T-helper 1 cell treated with Interleukin-12 subunit alpha and Interleukin-12 subunit beta and Interleukin-4 antibody, amounts not matched to agents 30 μg/mL and 1 μg/mL, for 36 hours (primary cell): Measurements from ENCODE around the gene SPRR2E.
"Not testable (repeated sequence)": the region's sequence is repeated elsewhere in the genome, so short reads cannot be mapped to it uniquely, and the experiment has no call there.

Experiments used
- H3K27ac Mint-ChIP-seq: one replicate; pipeline ENCODE4 v1.8.0; 2021; ENCODE audit warnings: mild to moderate bottlenecking, mixed read lengths
- H3K27me3 Mint-ChIP-seq: one replicate; pipeline ENCODE4 v1.8.0; 2021; ENCODE audit warnings: low read depth, mixed read lengths
- H3K36me3 Mint-ChIP-seq: one replicate; pipeline ENCODE4 v1.8.0; 2021; ENCODE audit warnings: low read depth, mixed read lengths
- H3K4me1 Mint-ChIP-seq: one replicate; pipeline ENCODE4 v1.8.0; 2021; ENCODE audit warnings: low read depth, mixed read lengths
- H3K4me3 Mint-ChIP-seq: one replicate; pipeline ENCODE4 v1.8.0; 2021; ENCODE audit warnings: mild to moderate bottlenecking, moderate library complexity, mixed read lengths
- H3K9me3 Mint-ChIP-seq: one replicate; pipeline ENCODE4 v1.8.0; 2021; ENCODE audit warnings: mixed read lengths

Gene SPRR2E

DNA sequence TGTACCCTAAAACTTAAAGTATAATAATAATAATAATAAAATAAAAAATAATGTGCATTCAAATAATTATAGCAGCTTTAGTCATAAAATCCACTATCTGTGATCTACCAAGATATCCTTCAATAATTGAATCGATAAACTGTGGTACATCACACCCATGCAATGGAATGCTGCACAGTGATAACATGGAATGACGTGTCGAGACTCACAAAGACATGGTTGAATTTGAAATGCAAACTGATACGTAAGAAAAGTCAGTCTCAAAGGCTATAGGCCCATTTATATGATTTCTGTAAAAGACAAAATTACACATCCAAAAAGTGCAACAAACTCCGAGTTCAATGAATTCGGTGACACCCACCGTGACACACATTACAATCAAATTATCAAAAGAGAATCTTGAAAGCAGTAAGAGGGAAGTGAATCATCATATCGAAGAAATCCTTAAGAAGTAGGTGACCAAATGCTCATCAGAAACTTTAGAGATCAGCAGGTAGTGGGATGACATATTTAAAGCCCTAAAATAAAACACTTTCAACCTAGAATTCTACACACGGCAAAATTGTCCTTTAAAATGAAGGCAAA lies 5.2 kb upstream of the SPRR2E start:
- Mint-ChIP-seq H3K27me3 (peaks cover 10% of the 10 kb centered on the region), H3K9me3 (no peaks in the 10 kb centered on the region), H3K36me3 (no peaks in the 10 kb centered on the region), H3K4me3 (no peak overlapping the region), H3K4me1 (no peaks in the 10 kb centered on the region), H3K27ac (no peak overlapping the region)

DNA sequence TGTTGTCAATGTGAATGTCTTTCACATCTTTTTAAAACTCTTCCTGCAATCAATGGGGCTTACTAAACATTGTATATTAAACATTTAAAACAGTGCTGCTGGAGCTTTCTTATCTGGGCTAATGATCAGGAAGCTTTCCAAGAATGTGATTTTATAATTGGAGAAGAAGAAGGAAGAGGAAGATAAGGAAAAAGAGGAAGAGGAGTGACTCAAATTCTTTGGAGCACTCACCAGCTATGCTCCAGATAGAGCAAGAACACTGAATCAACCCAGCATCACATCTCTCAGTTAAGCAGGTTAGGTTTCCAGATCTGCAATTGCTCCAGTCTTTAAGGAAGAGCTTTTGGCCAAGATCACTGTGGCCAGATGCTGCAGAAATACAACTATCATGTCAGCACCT lies 1.4 kb upstream of the SPRR2E start:
- Mint-ChIP-seq H3K4me1 (no peaks in the 10 kb centered on the region), H3K27ac (no peak overlapping the region), H3K9me3 (no peaks in the 10 kb centered on the region), H3K4me3 (no peak overlapping the region), H3K36me3 (no peaks in the 10 kb centered on the region), H3K27me3 (peaks cover 8% of the 10 kb centered on the region)

DNA sequence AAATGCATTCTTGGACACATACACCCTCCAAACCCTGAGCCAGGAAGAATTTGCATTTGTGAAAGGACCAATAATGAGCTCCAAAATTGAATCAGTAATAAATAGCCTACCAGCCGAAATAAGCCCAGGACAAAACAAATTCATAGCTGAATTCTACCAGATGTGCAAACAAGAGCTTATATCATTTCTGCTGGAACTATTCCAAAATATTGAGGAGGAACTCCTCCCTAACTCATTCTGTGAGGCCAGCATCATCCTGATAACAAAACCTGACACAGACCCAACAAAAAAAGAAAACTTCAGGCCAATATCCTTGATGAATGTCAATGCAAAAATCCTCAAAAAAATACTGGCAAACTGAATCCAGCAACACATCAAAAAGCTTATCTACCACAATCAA lies 6.7 kb downstream of the SPRR2E start:
- Mint-ChIP-seq H3K4me1 (no peaks in the 10 kb centered on the region), H3K4me3 (no peak overlapping the region), H3K9me3 (no peaks in the 10 kb centered on the region), H3K36me3 (no peaks in the 10 kb centered on the region), H3K27me3 (peaks cover 3% of the 10 kb centered on the region), H3K27ac (no peak overlapping the region)

DNA sequence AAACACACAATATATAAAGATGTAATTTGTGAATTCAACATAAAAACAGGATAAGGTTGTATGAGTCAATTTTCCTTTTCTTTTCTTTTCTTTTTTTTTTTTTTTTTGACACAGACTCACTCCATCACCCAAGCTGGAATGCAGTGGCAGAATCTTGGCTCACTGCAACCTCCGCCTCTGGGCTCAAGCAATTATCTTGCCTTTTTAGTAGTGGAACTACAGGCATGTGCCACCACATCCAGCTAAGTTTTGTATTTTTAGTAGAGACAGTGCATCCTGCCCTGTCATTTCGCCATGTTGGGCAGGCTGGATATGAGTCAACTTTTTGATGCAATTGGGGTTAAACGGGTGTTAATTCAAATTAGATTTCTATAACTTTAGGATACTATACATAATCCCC lies 12.6 kb downstream of the SPRR2E start:
- Mint-ChIP-seq H3K36me3 (no peaks in the 10 kb centered on the region), H3K4me1 (no peaks in the 10 kb centered on the region), H3K27ac (no peak overlapping the region), H3K4me3 (no peak overlapping the region), H3K9me3 (peaks cover 8% of the 10 kb centered on the region), H3K27me3 (peaks cover 6% of the 10 kb centered on the region)

DNA sequence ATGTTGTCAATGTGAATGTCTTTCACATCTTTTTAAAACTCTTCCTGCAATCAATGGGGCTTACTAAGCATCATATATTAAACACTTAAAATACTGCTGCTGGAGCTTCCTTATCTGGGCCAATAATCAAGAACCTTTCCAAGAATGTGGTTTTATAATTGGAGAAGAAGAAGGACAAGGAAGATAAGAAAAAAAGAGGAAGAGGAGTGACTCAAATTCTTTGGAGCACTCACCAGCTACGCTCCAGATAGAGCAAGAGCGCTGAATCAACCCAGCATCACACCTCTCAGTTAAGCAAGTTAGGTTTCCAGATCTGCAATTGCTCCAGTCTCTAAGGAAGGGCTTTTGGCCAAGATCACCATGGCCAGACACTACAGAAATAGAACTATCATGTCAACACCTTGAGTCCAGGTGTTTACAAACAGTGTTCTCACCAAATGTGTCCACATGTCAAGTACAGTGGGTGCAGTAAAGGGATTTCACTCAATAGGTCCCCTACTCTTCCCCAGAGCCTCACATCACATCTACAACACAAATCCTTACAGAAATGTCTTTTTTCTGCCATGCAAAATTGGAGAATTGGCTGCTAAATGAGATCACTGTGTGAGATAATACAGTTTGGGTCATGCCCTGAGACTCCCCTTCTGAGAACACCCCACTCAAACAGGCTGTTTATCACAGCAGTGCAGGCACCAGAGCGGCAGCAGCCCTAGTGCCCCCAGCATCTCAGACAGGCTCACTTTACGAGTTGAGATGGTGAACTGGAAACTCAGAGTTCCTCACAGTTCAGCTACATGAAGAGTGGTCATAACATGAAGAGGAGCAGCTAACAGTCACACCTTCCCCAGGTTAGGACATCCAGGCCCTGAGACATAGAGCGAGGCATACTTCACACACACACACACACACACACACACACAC lies 21.3 kb downstream of the SPRR2E start:
- H3K4me3 Mint-ChIP-seq: no peak overlapping the region

DNA sequence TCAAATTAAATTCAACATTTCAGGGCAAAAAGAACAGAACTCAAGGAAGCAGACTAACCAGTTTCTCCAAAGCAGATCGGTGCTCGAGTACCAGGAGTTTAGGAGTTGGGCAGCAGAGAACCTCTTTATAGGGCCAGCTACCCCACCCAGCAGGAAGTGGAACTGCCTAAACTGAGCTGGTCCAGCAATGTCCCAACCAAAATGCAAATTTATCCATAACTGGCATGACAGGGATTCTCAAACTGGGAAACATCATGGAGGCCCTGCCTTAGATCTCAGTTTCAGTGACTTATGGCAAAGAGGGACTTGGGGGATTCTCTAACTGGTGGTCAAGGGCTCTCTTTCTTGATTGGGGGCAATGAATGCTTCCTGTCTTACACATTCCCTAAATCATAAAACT lies 22.8 kb downstream of the SPRR2E start, which contains the start of gene SPRR2B:
TSS of gene SPRR2B (minus strand) at position 101 of the 400 bp plus-strand sequence. CDS start 772 bp downstream, outside the sequence.
- H3K27ac Mint-ChIP-seq: no peak within 1 kb of the TSS
- no peaks in the 10 kb centered on the region for H3K36me3 Mint-ChIP-seq
- no peak within 1 kb of the TSS for H3K4me3 Mint-ChIP-seq
- peaks cover 6% of the 10 kb centered on the region for H3K27me3 Mint-ChIP-seq
- no peaks in the 10 kb centered on the region for H3K4me1 Mint-ChIP-seq
- H3K9me3 Mint-ChIP-seq: no peaks in the 10 kb centered on the region

More for the DNA sequence above, 21.3 kb downstream of the SPRR2E start:
- Mint-ChIP-seq H3K27me3 (peaks cover 4% of the 10 kb centered on the region), H3K27ac (no peak overlapping the region), H3K9me3 (no peaks in the 10 kb centered on the region), H3K4me1 (no peaks in the 10 kb centered on the region), H3K36me3 (no peaks in the 10 kb centered on the region)

DNA sequence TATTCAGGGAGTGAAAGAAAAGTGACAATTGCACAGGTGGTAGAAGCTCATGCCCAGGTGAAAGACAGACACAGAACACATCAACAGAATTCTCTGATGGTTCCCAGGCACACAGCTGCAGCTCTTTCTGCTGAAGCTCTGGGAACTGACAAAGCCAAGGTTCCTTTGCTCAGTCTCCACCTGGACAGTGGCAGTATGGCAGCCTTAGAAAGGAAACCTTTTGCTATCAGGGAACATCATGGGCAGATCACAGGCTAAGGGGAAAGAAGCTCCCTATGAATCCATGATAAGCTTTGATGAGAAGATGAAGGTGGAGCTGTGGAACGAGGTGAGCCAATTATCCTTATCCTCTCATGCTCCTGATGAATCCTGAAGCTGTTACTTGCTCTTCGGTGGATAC lies 24.1 kb downstream of the SPRR2E start:
- peaks cover 6% of the 10 kb centered on the region for H3K27me3 Mint-ChIP-seq
- H3K4me1 Mint-ChIP-seq: no peaks in the 10 kb centered on the region
- H3K9me3 Mint-ChIP-seq: no peaks in the 10 kb centered on the region
- H3K4me3 Mint-ChIP-seq: no peak overlapping the region
- H3K27ac Mint-ChIP-seq: no peak overlapping the region
- H3K36me3 Mint-ChIP-seq: no peaks in the 10 kb centered on the region

DNA sequence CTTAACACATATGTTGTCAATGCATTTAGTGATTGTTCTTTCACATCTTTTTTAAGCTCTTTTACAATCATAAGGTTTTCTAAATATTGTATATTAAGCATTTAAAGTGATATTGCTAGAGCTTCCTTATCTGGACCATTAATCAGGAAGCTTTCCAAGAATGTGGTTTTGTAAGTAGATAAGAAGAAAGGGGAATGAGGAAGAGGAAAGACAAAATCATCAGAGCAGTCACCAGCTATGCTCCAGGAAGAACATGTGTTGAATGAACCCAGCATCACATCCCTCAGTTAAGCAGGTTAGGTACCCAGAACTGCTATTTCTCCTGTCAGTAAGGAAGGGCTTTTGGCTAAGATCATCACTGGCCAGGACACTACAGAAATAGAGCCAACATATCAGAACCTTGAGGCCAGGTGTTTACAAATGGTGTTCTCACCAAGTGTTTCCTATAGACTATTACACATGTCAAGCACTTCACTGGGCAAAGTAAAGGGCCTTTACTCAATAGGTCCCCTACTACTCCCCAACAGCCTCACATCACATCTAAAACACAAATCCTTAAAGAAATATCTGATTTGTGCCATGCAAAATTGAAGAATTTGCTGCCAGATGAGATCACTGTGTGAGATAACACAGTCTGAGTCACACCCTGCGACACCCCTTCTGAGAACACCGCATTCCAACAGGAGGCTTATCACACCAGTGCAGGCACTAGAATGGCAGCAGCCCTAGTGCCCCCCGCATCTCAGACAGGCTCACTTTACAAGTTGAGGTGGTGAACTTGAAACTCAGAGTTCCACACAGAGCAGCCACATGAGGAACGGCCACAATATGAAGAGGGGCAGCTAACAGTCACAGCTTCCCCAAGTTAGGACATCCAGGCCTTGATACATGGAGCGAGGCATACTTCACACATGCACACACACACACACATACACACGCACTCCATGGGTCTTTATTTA lies 35.2 kb downstream of the SPRR2E start:
- H3K36me3 Mint-ChIP-seq: no peaks in the 10 kb centered on the region
- H3K9me3 Mint-ChIP-seq: no peaks in the 10 kb centered on the region
- H3K4me1 Mint-ChIP-seq: no peaks in the 10 kb centered on the region
- H3K27ac Mint-ChIP-seq: no peak overlapping the region
- no peak overlapping the region for H3K4me3 Mint-ChIP-seq
- peaks cover 20% of the 10 kb centered on the region for H3K27me3 Mint-ChIP-seq

DNA sequence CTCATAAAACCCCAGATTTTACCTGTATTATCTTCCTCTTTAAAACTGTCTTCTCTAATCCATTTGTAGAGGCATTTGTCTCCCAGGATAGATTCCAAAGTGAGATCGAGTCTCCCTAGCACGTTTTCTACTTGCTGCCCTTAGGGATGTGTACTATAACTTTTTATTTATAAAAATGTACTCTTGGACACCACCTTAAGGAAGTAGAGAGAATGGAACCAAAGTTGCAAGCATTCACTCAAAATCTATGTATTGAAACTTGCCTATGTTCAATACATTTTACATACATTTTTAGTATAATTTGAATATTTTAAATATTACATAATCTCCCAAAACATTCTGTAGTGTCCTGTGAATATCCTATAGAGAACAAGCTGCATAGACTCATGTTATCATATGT lies 36.2 kb downstream of the SPRR2E start:
- Mint-ChIP-seq H3K4me3 (no peak overlapping the region), H3K27me3 (peaks cover 20% of the 10 kb centered on the region), H3K36me3 (no peaks in the 10 kb centered on the region), H3K4me1 (no peaks in the 10 kb centered on the region), H3K27ac (no peak overlapping the region), H3K9me3 (no peaks in the 10 kb centered on the region)

DNA sequence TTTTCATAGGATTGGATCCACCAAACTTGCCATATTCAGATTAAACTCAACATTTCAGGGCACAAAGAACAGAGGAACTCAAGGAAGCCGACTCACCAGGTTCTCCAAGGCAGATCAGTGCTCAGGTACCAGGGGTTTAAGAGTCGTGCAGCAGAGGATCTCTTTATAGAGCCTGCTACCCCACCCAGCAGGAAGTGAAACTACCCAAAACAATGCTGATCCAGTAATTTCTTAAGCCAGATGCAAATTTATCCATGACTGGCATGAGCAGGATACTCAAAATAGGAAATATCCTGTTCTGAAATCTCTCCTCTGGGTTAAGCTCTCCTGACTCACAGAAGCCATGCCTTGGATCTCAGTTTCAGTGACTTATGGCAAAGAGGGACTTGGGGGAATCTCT lies 37.0 kb downstream of the SPRR2E start, which contains the start of gene SPRR2A:
TSS of gene SPRR2A (minus strand) at position 138 of the 400 bp plus-strand sequence. CDS start 777 bp downstream, outside the sequence.
- Mint-ChIP-seq H3K36me3 (no peaks in the 10 kb centered on the region), H3K9me3 (no peaks in the 10 kb centered on the region), H3K4me1 (no peaks in the 10 kb centered on the region), H3K27ac (no peak within 1 kb of the TSS), H3K4me3 (no peak within 1 kb of the TSS), H3K27me3 (peaks cover 20% of the 10 kb centered on the region)

DNA sequence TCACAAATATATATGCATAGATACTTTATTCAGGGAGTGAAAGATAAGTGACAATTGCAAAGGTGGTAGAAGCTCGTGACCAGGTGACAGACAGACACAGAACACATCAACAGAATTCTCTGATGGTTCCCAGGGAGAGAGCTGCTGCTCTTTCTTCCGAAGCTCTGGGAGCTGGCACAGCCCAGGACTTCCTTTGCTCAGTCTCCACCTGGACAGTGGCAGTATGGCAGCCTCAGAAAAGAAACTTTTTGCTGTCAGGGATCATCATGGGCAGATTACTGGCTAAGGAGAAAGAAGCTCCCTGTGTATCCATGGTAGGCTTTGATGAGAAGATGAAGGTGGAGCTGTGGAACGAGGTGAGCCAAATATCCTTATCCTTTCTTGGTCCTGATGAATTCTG lies 38.2 kb downstream of the SPRR2E start:
- peaks cover 20% of the 10 kb centered on the region for H3K27me3 Mint-ChIP-seq
- not testable (repeated sequence) for H3K4me1 Mint-ChIP-seq, H3K27ac Mint-ChIP-seq, H3K4me3 Mint-ChIP-seq, H3K9me3 Mint-ChIP-seq, H3K36me3 Mint-ChIP-seq

DNA sequence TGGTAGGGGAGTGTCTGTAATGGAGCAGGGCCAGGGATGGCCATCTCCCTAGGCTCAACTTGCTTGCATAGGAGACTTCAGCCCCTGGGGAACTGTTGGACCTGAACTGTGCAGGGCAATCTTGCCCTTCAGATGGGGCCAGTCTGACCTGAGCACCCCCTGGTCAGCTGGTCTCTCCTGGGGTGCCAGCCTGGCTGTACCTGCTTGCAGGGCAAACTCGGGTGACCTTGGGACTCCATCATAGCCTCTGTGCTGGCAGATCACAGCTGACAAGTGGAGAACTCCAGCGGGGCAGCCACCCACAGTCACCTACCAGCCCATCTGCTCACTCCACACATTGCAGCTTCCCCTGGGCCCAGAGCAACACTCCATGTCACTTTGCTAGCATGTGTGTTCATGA lies 45.1 kb downstream of the SPRR2E start:
- Mint-ChIP-seq H3K9me3 (no peaks in the 10 kb centered on the region), H3K27ac (no peak overlapping the region), H3K27me3 (peaks cover 6% of the 10 kb centered on the region), H3K4me3 (no peak overlapping the region), H3K4me1 (no peaks in the 10 kb centered on the region), H3K36me3 (no peaks in the 10 kb centered on the region)
